B cell (primary cell): ENCODE data around the gene STT3B. TPM values are rescaled to one million over a fixed set of nuclear protein-coding genes. Genes with fewer than 3 reads are reported as not detected.

ENCODE experiments used
- ATAC-seq: fragments of 200-7000 bp; cut with Tn5 transposase; one replicate; pipeline ENCODE4 v1.10.0; 2021; ENCODE audit warnings: low read depth, mild to moderate bottlenecking, moderate number of reproducible peaks, moderate library complexity
- CTCF ChIA-PET: fragments of 350-600 bp; sonication (Branson Sonifier 250); formaldehyde crosslinking; loops from one replicate; lab custom pipeline; 2021; ENCODE audit warnings: antibody characterized with exemption, inconsistent platforms; lab: Charles Lee
- POLR2A ChIA-PET: fragments of 350-600 bp; sonication (Branson Sonifier 250); formaldehyde crosslinking; loops from one replicate; lab custom pipeline; 2021; ENCODE audit warnings: antibody characterized with exemption; lab: Charles Lee
- DNase-seq: peaks from one replicate; pipeline ENCODE4 v3.0.0; 2013
- H2AFZ ChIP-seq: 2 replicates; pipeline ENCODE4 v1.6.1; 2012; ENCODE audit warnings: mild to moderate bottlenecking, low read depth, low read length; ENCODE audit not compliant: insufficient read depth, poor library complexity, severe bottlenecking
- H3K27ac ChIP-seq, 2 donors: 1 replicate in 1 of 2; 2 replicates in 1 of 2; pipeline ENCODE4 v1.5.1; 2012 to 2013; ENCODE audit warnings: low read length in 2 of 2, mild to moderate bottlenecking in 2 of 2, moderate library complexity in 1 of 2
- H3K27me3 ChIP-seq, 4 experiments: fragments of 200-600 bp in 1 of 4; sonication (generic) in 1 of 4; replicated peaks in 1 of 4; 1 replicate in 2 of 4; 2 replicates in 2 of 4; pipeline versions ENCODE4 v1.6.1 to v1.7.0; 2013 to 2016; ENCODE audit warnings: low read length in 3 of 4, mild to moderate bottlenecking in 2 of 4, mixed read lengths in 1 of 4, moderate library complexity in 1 of 4; ENCODE audit not compliant: insufficient read depth in 4 of 4, control insufficient read depth in 3 of 4; ENCODE audit errors: control extremely low read depth in 1 of 4
- H3K36me3 ChIP-seq, 2 experiments: replicated peaks in 1 of 2; 1 replicate in 1 of 2; 2 replicates in 1 of 2; pipeline versions ENCODE4 v1.6.1 to v1.7.1; 2013; ENCODE audit warnings: low read length in 1 of 2; ENCODE audit not compliant: insufficient read depth in 2 of 2, control insufficient read depth in 1 of 2; ENCODE audit errors: control extremely low read depth in 1 of 2, extremely low read depth in 1 of 2
- H3K4me1 ChIP-seq, 2 donors: fragments of 200-600 bp in 1 of 2; sonication (generic) in 1 of 2; 1 replicate in 1 of 2; 2 replicates in 1 of 2; pipeline versions ENCODE4 v1.5.1 to v1.6.1; 2013 to 2017; ENCODE audit warnings: low read length in 2 of 2; ENCODE audit not compliant: control insufficient read depth in 2 of 2, insufficient read depth in 2 of 2
- H3K4me2 ChIP-seq: replicated peaks from 2 replicates; pipeline ENCODE3; 2012; ENCODE audit warnings: mild to moderate bottlenecking, low read depth, low read length; ENCODE audit not compliant: poor library complexity, severe bottlenecking
- H3K4me3 ChIP-seq, 5 experiments: fragments of 200-600 bp in 1 of 5; sonication (generic) in 1 of 5; 1 replicate in 3 of 5; 2 replicates in 2 of 5; pipeline versions ENCODE4 v1.5.1 to v1.7.0; 2011 to 2016; ENCODE audit warnings: low read length in 4 of 5, mild to moderate bottlenecking in 4 of 5, low read depth in 2 of 5, control low read depth in 1 of 5, moderate library complexity in 1 of 5; ENCODE audit not compliant: insufficient read depth in 1 of 5; ENCODE audit errors: control extremely low read depth in 1 of 5, extremely low read depth in 1 of 5
- H3K79me2 ChIP-seq: fragments of 200-600 bp; sonication (generic); one replicate; pipeline ENCODE4 v1.6.0; 2016; ENCODE audit warnings: low read length; ENCODE audit not compliant: control insufficient read depth, insufficient read depth
- H3K9ac ChIP-seq: fragments of 200-600 bp; sonication (generic); 2 replicates; pipeline ENCODE4 v1.6.1; 2017; ENCODE audit warnings: mild to moderate bottlenecking, low read length, moderate library complexity
- H3K9me3 ChIP-seq, 3 donors: one replicate each; pipeline versions ENCODE4 v1.6.1 to v1.7.1; 2013; ENCODE audit warnings: low read length in 2 of 3; ENCODE audit not compliant: control insufficient read depth in 2 of 3, insufficient read depth in 1 of 3; ENCODE audit errors: control extremely low read depth in 1 of 3
- H4K20me1 ChIP-seq: 2 replicates; pipeline ENCODE4 v1.6.0; 2012; ENCODE audit warnings: mild to moderate bottlenecking, low read length; ENCODE audit not compliant: insufficient read depth, control insufficient read depth, poor library complexity, severe bottlenecking
- H3K27ac Mint-ChIP-seq: one replicate; pipeline ENCODE4 v1.8.0; 2021; ENCODE audit warnings: mixed read lengths
- H3K27me3 Mint-ChIP-seq: one replicate; pipeline ENCODE4 v1.8.0; 2021; ENCODE audit warnings: mixed read lengths
- H3K4me1 Mint-ChIP-seq: one replicate; pipeline ENCODE4 v1.8.0; 2021; ENCODE audit warnings: mixed read lengths
- H3K4me3 Mint-ChIP-seq: one replicate; pipeline ENCODE4 v1.8.0; 2021; ENCODE audit warnings: mixed read lengths
- H3K9me3 Mint-ChIP-seq: one replicate; pipeline ENCODE4 v1.8.0; 2022; ENCODE audit warnings: mixed read lengths; ENCODE audit not compliant: insufficient read depth
- EZH2 ChIP-seq: IDR thresholded peaks from 2 replicates; pipeline ENCODE4 v1.6.1; 2012; ENCODE audit warnings: borderline replicate concordance, low read depth, mild to moderate bottlenecking, moderate library complexity, low read length; ENCODE audit not compliant: insufficient read depth, poor library complexity, severe bottlenecking
- WGBS: methylation state at CpG from one replicate; pipeline ENCODE4 v1.1.5; 2013; ENCODE audit warnings: missing lambda C conversion rate; ENCODE audit not compliant: insufficient coverage; 5-methylcytosine and 5-hydroxymethylcytosine counted together
- intact Hi-C: fragments of 100-400 bp; cut with micrococcal nuclease; formaldehyde crosslinking; loops from one replicate; pipeline ENCODE4 v1.10.0; 2022
- polyA plus RNA-seq: library from polyadenylated mRNA; depleted of rRNA; stranded (reverse); fragments of >200 nt; gene quantifications from 2 replicates; pipeline ENCODE4 v1.2.3, GENCODE V29; 2012
- total RNA-seq, 2 donors: library from RNA; stranded (reverse); fragments of 120-200 nt in 1 of 2; gene quantifications; 1 replicate in 1 of 2; 2 replicates in 1 of 2; pipeline versions ENCODE4 v1.2.3 to v1.2.4, GENCODE V29; 2013 to 2022
- TF ChIP-seq, protein P1 (sequence below): fragments of 200-600 bp; IDR thresholded peaks from one replicate; pipeline ENCODE4 v1.8.0; 2022; ENCODE audit warnings: antibody characterized with exemption, mild to moderate bottlenecking

STT3B gene
- total and polyA plus RNA-seq, 2 donors (not counting 1 experiment from before 2014, with no cell fraction given) = 35.4 to 79.2 TPM

DNA sequence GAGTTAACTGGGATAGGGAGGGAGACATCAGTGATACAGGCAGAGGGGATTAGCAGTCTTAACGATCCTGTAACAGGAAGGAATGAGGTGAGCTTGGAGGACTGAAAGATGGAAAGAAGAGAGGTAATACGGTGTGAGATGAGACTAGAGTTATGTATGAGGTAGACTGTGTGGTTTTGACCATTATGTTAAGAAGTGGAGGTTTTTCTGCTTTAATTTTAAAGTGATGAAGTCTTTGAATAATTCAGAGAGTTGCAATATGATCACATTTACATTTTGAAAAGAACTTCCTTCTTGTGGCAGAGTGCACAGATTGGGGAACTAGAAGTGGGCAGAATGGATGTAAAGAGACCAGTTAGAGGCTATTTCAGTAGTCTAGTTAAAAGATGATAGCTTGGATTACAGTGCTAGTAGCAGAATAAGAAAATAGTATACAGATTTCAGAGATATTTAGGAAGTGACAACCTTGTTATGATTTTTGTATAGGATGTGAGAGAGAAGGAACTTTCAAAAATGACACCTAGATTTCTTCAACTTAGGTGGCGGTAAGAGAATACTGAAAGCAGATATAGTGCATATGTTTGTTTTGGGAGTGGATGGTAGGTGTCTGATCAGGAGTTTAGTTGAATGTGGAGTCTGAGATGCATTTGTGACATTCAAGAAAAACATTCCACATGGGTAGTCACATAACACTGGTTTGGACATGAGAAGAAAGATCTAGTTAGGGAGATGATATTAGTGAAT, 40.5 kb downstream of the STT3B start:
- WGBS = 47% methylated on average over 3 of the region's 3 CpGs
- H3K4me3 Mint-ChIP-seq = no peak overlapping the region
- intact Hi-C loops = no loop called here
- Histone ChIP-seq H3K27ac (peak overlapping the region in 1 of 2 donors; percentile 60), H3K4me1 (peaks cover 15 to 46% of the 10 kb centered on the region in 2 donors), H3K9me3 (no peaks in the 10 kb centered on the region), H3K9ac (no peak overlapping the region), H2AFZ (peak overlapping the region; percentile 35), H3K27me3 (no peaks in the 10 kb centered on the region), H3K4me2 (peak overlapping the region; percentile 37), H3K36me3 (peaks cover 0 to 8% of the 10 kb centered on the region in 2 experiments), H3K79me2 (peaks cover 89% of the 10 kb centered on the region), H4K20me1 (peaks cover 55% of the 10 kb centered on the region), H3K4me3 (peak overlapping the region in 1 of 5 experiments; percentile 30)
- TF ChIP-seq, protein P1, sequence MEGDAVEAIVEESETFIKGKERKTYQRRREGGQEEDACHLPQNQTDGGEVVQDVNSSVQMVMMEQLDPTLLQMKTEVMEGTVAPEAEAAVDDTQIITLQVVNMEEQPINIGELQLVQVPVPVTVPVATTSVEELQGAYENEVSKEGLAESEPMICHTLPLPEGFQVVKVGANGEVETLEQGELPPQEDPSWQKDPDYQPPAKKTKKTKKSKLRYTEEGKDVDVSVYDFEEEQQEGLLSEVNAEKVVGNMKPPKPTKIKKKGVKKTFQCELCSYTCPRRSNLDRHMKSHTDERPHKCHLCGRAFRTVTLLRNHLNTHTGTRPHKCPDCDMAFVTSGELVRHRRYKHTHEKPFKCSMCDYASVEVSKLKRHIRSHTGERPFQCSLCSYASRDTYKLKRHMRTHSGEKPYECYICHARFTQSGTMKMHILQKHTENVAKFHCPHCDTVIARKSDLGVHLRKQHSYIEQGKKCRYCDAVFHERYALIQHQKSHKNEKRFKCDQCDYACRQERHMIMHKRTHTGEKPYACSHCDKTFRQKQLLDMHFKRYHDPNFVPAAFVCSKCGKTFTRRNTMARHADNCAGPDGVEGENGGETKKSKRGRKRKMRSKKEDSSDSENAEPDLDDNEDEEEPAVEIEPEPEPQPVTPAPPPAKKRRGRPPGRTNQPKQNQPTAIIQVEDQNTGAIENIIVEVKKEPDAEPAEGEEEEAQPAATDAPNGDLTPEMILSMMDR = no peak
- TF ChIP-seq EZH2 = no peak
- POLR2A ChIA-PET = no interaction called here
- H3K27me3 Mint-ChIP-seq = no peaks in the 10 kb centered on the region
- H3K4me1 Mint-ChIP-seq = peaks cover 57% of the 10 kb centered on the region
- CTCF ChIA-PET = no interaction called here
- ATAC-seq = peak; percentile 49
- H3K9me3 Mint-ChIP-seq = no peaks in the 10 kb centered on the region
- peak; percentile 39 for DNase-seq
- H3K27ac Mint-ChIP-seq = no peak overlapping the region

- no peak overlapping the region for H3K4me3 Mint-ChIP-seq
- no peak overlapping the region for H3K27ac ChIP-seq
- H3K4me2 ChIP-seq = peak overlapping the region; percentile 10
- peaks cover 84% of the 10 kb centered on the region for H3K79me2 ChIP-seq
- POLR2A ChIA-PET = no interaction called here
- DNase-seq (no peak), ATAC-seq (no peak)
- no peaks in the 10 kb centered on the region for H3K27me3 Mint-ChIP-seq
- no peak overlapping the region for H2AFZ ChIP-seq
- H3K9me3 Mint-ChIP-seq = no peaks in the 10 kb centered on the region
- H4K20me1 ChIP-seq = peaks cover 56% of the 10 kb centered on the region
- CTCF ChIA-PET = no interaction called here
- no peak overlapping the region for H3K27ac Mint-ChIP-seq
- H3K36me3 ChIP-seq = peaks cover 0 to 16% of the 10 kb centered on the region in 2 experiments
- no peaks in the 10 kb centered on the region for H3K9me3 ChIP-seq
- no peak overlapping the region for H3K9ac ChIP-seq
- no CpG with 5 or more reads among the region's 2 CpGs for WGBS
- intact Hi-C loops = no loop called here
- H3K4me3 ChIP-seq = no peak overlapping the region
- TF ChIP-seq, protein P1 = no peak
- no peak for TF ChIP-seq EZH2
- H3K4me1 ChIP-seq = peaks cover 15 to 39% of the 10 kb centered on the region in 2 donors
- H3K27me3 ChIP-seq = no peaks in the 10 kb centered on the region
- H3K4me1 Mint-ChIP-seq = peaks cover 47% of the 10 kb centered on the region
Observed at GRCh38 chr3:31575448-31575847, 42.7 kb downstream of the STT3B start.
